GM19240 (cell line): ENCODE data around the gene TMBIM6.
A peak's percentile ranks its signal among the peaks of the same experiment; 100 is the strongest.
"Not testable (repeated sequence)": the region's sequence is repeated elsewhere in the genome, so short reads cannot be mapped to it uniquely, and the experiment has no call there.

Experiments
- DNase-seq: peaks from one replicate; pipeline ENCODE4 v3.0.0; 2011; ENCODE audit warnings: low spot score; ENCODE audit not compliant: insufficient read length

TMBIM6 gene

DNA sequence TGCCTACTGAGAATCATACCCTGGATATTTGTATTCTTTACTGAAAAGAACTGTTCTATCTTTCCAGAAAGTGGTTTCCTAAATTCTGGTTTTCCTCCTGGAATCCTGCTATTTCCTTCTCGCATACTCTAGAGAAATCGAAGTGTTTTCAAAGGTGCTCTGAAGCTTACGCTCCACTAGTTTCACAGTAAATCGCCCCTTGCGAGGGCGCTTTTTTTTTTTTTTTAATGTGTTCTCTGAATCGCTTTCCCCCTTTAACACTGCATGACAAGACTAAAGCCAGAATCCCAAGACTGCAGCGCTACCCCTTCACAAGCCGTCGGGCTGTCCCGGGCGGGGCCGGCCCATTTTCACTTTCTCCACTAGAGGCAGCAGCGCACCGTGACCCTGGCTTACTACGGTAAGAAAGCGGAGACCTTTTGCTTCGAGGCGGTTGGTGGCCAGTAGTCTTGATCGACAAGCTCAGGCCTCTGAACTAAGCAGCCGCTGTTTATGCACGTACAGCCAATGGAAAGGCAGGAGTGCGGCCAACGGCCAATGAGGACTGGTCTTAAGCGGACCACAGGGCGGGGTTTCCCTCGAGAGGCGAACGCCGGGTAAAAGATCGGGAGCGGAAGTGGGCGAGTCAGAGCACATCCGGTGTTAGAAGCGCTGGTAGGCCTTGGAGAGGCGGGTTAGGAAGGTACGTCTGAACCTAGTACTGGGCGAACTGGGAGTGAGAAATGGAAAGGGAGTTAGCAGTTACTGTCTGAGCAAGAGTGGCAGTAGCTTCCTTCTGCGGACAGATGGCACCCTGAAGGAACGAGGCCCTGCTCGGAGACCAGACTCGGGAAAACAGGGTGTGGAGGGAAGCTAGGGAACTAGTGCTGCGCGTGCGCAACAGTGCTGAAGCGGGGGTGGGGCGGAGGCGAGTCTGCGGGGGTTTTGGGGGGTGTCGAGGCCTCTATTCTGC lies at the start of gene TMBIM6:
Gene TMBIM6, plus strand, starts transcription at position 628 of the 952 bp plus-strand sequence. CDS start 10,937 bp downstream, outside the sequence.
- DNase-seq, result peak; percentile 87

- no peak for DNase-seq
Measured at GRCh38 chr12:49692851-49693250, 48.5 kb upstream of the TMBIM6 start.

- no peak for DNase-seq
Measured at GRCh38 chr12:49693931-49694444, 47.4 kb upstream of the TMBIM6 start.

DNA sequence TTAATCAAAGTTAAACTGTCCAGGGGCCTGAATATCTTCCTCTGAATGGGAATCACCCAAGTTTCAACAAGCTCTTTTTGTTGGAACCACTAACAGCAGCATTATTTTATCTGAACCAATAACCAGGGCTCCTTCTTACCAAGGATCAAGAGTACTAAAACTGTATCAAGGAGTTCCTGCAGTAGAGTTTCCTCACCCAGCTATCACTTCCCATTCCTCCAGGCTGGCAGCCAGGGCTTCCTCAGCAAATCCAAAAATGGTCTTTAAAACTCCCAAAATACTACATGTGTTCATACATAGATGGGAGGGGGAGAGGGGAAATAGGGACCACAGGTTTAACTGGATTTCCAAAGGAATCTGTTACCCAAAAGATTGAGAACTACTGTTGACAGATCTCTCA lies 44.6 kb upstream of the TMBIM6 start:
- no peak for DNase-seq

DNA sequence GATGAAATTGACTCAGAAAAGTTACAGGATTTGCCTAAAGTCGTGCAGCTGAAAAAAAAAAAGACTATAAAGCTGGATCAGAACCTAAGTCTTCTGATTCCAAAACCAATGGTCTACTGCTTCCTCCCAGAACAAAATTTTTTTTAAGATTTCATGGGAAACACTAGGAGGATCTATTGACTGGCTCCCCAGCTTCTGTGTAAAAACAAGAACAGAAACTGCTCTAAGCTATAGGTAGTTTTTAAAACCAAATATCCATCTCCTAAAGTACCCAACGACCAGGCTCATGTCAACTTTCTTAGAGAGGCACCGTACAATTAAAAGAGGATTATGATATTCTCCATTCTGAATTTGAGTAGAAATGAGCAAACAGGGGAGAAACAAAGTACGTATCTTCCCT lies 43.5 kb upstream of the TMBIM6 start:
- DNase-seq, result no peak

- DNase-seq, result peak; percentile 45
Measured at GRCh38 chr12:49698619-49699545, 42.5 kb upstream of the TMBIM6 start.

DNA sequence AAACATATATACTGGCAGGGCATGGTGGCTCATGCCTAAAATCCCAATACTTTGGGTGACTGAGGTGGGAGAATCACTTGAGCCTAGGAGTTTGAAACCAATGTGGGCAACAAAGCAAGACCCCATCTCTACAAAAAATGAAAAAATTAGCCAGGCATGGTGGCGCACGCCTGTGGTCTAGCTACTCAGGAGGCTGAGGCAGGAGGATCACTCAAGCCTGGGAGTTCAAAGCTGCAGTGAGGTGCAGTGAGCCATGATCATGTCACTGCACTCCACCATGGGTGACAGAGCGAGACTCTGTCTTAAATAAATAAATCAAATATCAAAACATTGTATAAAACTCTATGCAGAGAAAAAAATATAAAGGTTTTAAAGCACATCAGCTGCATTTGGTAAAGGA lies 39.3 kb upstream of the TMBIM6 start:
- DNase-seq, result no peak

DNA sequence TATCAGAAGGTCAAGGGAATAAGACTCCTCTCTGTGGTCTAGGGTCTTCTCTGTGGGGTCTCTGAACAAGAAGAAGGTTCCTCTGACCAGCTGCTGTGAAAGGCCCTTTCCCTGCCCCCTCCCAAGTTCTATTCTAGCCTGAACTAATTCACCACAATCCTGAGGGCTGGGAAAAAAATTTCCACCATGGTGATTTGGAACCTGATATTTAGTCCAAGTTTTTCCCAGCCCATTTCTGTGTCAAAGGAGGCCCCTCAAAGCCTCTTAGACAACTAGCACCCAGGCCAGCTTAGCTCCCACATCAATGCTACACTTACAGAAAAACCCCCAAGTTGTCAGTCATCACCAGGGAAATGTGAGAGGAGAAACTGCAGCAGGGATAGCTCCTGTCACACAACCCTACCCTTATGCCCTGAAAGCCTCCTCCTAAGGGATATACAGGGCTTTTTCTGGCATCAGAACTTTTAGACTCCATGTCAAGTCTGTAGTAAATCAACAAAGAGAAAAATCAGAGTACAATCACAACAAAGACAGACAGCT lies 38.6 kb upstream of the TMBIM6 start:
- DNase-seq, result no peak

DNA sequence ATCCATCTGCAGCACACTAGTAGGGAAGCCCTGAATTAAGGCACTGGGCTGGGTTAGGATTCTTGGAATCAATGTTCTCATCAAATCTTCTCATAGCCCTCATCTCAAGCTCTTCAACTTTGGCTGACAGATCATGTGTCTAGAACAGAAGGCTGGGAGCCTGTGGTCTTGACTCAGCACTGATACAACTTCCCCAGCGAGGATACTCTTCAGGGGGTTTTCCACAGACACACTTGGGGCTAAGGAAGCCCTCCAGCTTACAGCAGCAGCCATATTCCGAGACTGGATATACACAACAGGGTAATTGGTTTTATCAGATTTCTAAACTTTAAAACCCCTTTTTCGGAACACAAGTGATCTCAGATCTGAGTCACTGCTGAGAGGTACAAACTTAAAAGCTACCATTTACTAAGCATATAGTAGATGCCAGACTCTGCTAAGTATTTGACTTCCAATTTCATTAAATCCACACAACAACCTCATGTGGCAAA lies 37.7 kb upstream of the TMBIM6 start:
- no peak for DNase-seq

DNA sequence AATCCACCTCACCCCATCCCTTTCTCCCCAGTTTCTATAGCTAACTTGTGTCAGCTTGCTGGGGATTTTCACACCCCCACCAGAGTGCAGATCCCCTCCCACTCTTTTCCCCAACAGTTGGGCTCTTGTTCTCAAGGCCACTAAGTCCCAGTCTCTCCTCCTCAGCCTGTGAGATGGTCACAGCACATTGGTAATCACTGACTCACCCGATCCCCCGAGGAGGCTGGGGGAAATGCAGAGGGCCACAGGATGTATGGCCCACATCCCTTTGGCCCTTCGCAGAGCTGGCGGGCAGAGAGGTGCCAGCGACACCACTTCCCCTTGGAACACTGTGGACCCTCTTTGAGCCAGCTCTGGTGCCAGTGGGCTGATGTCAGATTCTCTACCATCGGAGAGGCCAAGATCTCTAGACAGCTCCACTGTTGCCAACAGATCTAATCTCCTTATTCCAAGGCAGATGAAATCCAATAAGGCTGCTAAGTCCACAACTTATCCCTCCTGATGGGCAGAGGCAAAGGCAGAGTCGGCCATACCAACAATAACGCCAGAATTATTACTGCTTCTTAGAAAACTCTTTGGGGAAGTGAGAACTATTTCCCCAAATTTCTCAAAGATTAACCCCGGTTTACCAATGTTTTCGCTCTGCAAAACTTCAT lies 35.8 kb upstream of the TMBIM6 start:
- no peak for DNase-seq

- no peak for DNase-seq
Measured at GRCh38 chr12:49706351-49707127, 34.8 kb upstream of the TMBIM6 start.

GRCh38 chr12:49707128-49707811 lies 34.1 kb upstream of the TMBIM6 start, which contains the start of gene FMNL3:
TSS of gene FMNL3 (minus strand) at chr12:49707405. CDS start at chr12:49707180, 225 bp downstream.
- peak; percentile 91 for DNase-seq

GRCh38 chr12:49707812-49708147 lies 33.6 kb upstream of the TMBIM6 start:
- DNase-seq, result no peak

DNA sequence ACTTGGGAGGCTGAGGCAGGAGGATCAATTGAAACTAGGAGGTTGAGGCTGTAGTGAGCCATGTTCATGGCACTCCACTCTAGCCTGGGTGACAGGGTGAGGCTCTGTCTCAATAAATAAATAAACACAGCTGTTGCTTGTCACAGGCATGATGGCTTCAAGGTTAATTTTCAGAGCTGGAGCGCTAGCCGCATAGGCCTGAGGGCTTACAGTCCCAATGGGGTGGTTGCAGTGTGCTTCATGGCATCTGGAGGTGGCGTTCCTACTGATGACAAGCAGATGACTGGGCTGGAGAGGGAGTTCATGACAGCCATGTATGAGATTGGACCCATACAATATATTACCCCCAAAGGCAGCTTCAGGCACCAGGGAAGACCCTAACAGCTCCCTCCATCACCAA lies 32.5 kb upstream of the TMBIM6 start:
- no peak for DNase-seq

GRCh38 chr12:49713952-49714351 lies 27.4 kb upstream of the TMBIM6 start:
- not testable (repeated sequence) for DNase-seq

DNA sequence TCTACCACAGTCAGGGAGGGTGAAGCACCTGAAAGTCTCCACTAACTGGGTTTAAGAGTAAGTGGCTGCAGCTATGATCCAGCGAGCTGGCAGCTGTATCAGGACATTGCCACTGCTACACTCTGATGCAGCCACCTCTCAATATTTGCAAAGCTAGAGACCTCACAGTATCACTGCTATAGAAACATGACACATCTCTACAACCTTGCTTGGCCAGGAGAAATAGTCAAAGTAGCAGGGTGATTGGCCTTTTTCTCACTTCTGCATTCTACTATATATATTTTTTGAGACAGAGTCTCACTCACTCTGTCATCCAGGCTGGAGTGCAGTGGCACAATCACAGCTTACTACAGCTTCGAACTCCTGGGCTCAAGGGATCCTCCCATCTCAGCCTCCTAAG lies 24.8 kb upstream of the TMBIM6 start:
- no peak for DNase-seq

- not testable (repeated sequence) for DNase-seq
Measured at GRCh38 chr12:49717800-49718199, 23.6 kb upstream of the TMBIM6 start.

GRCh38 chr12:49720214-49720613 lies 21.1 kb upstream of the TMBIM6 start:
- DNase-seq, result no peak

DNA sequence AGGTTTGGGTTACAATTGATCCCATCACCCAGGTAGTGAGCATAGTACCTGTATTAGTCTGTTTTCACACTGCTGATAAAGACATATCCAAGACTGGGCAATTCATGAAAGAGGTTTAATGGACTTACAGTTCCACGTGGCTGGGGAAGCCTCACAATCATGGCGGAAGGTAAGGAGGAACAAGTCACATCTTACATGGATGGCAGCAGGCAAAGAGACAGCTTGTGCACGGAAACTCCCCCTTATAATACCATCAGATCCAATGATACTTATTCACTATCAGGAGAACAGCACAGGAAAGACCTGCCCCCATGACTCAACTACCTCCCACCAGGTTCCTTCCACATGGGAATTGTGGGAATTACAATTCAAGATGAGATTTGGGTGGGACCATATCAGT lies 20.0 kb upstream of the TMBIM6 start:
- not testable (repeated sequence) for DNase-seq
